Kidney tubule cell (primary cell): ENCODE data around the gene ZER1.
A peak's percentile ranks its signal among the peaks of the same experiment; 100 is the strongest.

Experiments used
- DNase-seq: peaks from one replicate; pipeline ENCODE4 v3.0.0-alpha.2; 2018; ENCODE audit warnings: low spot score

The ZER1 gene

GRCh38 chr9:128735373-128735772 is 36.4 kb downstream of the ZER1 start:
- DNase-seq = no peak

- peak; percentile 91 for DNase-seq
Measured at GRCh38 chr9:128733256-128733655, 38.5 kb downstream of the ZER1 start.

GRCh38 chr9:128732576-128732975 is 39.2 kb downstream of the ZER1 start:
- no peak for DNase-seq

GRCh38 chr9:128731691-128732090 is 40.0 kb downstream of the ZER1 start:
- no peak for DNase-seq

- no peak for DNase-seq
Measured at GRCh38 chr9:128731093-128731492, 40.6 kb downstream of the ZER1 start.

GRCh38 chr9:128729766-128730517 is 41.8 kb downstream of the ZER1 start:
- no peak for DNase-seq

- no peak for DNase-seq
Measured at GRCh38 chr9:128729302-128729701, 42.4 kb downstream of the ZER1 start.

- no peak for DNase-seq
Measured at GRCh38 chr9:128728298-128728697, 43.4 kb downstream of the ZER1 start.

GRCh38 chr9:128727640-128728248 is 44.0 kb downstream of the ZER1 start:
- no peak for DNase-seq

- DNase-seq = peak; percentile 79
Measured at GRCh38 chr9:128724744-128725211, 46.9 kb downstream of the ZER1 start.

GRCh38 chr9:128723866-128724743 is 47.6 kb downstream of the ZER1 start, which contains the start of gene ZDHHC12:
Gene ZDHHC12 (minus strand): TSS chr9:128724127. CDS start chr9:128724093, 34 bp downstream.
- peak; percentile 99 for DNase-seq

GRCh38 chr9:128723352-128723865 is 48.3 kb downstream of the ZER1 start:
- DNase-seq = no peak

GRCh38 chr9:128722380-128723351 is 49.1 kb downstream of the ZER1 start:
- no peak for DNase-seq

- DNase-seq = no peak
Measured at GRCh38 chr9:128721487-128722010, 50.2 kb downstream of the ZER1 start.

- no peak for DNase-seq
Measured at GRCh38 chr9:128720841-128721486, 50.8 kb downstream of the ZER1 start.

GRCh38 chr9:128719919-128720605 is 51.7 kb downstream of the ZER1 start:
- no peak for DNase-seq

- DNase-seq = no peak
Measured at GRCh38 chr9:128718475-128718874, 53.3 kb downstream of the ZER1 start.

GRCh38 chr9:128718047-128718446 is 53.7 kb downstream of the ZER1 start:
- no peak for DNase-seq

- DNase-seq = no peak
Measured at GRCh38 chr9:128716581-128717254, 55.0 kb downstream of the ZER1 start.
